ENCODE results near the gene CARMIL1.

CARMIL1 gene

GRCh38 chr6:25267662-25268061 lies 11.5 kb upstream of the CARMIL1 start:
- ATAC-seq (ENCODE audit: low read depth) (no peak), DNase-seq (ENCODE audit: low spot score) (no peak)
- Histone ChIP-seq H3K4me3 (ENCODE audit: severe bottlenecking) (no peak overlapping the region), H3K27me3 (ENCODE audit: insufficient read depth, poor library complexity, severe bottlenecking) (no peaks in the 10 kb centered on the region), H3K36me3 (ENCODE audit: low read depth) (no peaks in the 10 kb centered on the region), H3K9me3 (ENCODE audit: severe bottlenecking) (no peaks in the 10 kb centered on the region), H3K4me1 (ENCODE audit: insufficient read depth, poor library complexity, severe bottlenecking) (peaks cover 5% of the 10 kb centered on the region), H3K27ac (ENCODE audit: poor library complexity, severe bottlenecking) (no peak overlapping the region)
- TF ChIP-seq CTCF (IDR thresholded peaks at IDR 0.05; ENCODE audit: poor library complexity, severe bottlenecking): no peak

- H3K27ac ChIP-seq (ENCODE audit: poor library complexity, severe bottlenecking): no peak overlapping the region
- DNase-seq (ENCODE audit: low spot score): no peak
- no peaks in the 10 kb centered on the region for H3K36me3 ChIP-seq (ENCODE audit: low read depth)
- no peak for TF ChIP-seq CTCF (IDR thresholded peaks at IDR 0.05; ENCODE audit: poor library complexity, severe bottlenecking)
- H3K4me3 ChIP-seq (ENCODE audit: severe bottlenecking): no peak overlapping the region
- no peaks in the 10 kb centered on the region for H3K27me3 ChIP-seq (ENCODE audit: insufficient read depth, poor library complexity, severe bottlenecking)
- no peaks in the 10 kb centered on the region for H3K4me1 ChIP-seq (ENCODE audit: insufficient read depth, poor library complexity, severe bottlenecking)
- no peaks in the 10 kb centered on the region for H3K9me3 ChIP-seq (ENCODE audit: severe bottlenecking)
- no peak for ATAC-seq (ENCODE audit: low read depth)
Observed at GRCh38 chr6:25270559-25270958, 8.6 kb upstream of the CARMIL1 start.

- Histone ChIP-seq H3K9me3 (ENCODE audit: severe bottlenecking) (no peaks in the 10 kb centered on the region), H3K4me1 (ENCODE audit: insufficient read depth, poor library complexity, severe bottlenecking) (peaks cover 10% of the 10 kb centered on the region), H3K27me3 (ENCODE audit: insufficient read depth, poor library complexity, severe bottlenecking) (no peaks in the 10 kb centered on the region), H3K27ac (ENCODE audit: poor library complexity, severe bottlenecking) (no peak overlapping the region), H3K36me3 (ENCODE audit: low read depth) (no peaks in the 10 kb centered on the region), H3K4me3 (ENCODE audit: severe bottlenecking) (no peak overlapping the region)
- no peak for ATAC-seq (ENCODE audit: low read depth)
- no peak for DNase-seq (ENCODE audit: low spot score)
- TF ChIP-seq CTCF (IDR thresholded peaks at IDR 0.05; ENCODE audit: poor library complexity, severe bottlenecking): no peak
Observed at GRCh38 chr6:25275436-25275835, 3.7 kb upstream of the CARMIL1 start.

- no peaks in the 10 kb centered on the region for H3K9me3 ChIP-seq (ENCODE audit: severe bottlenecking)
- H3K4me1 ChIP-seq (ENCODE audit: insufficient read depth, poor library complexity, severe bottlenecking): peaks cover 10% of the 10 kb centered on the region
- H3K27me3 ChIP-seq (ENCODE audit: insufficient read depth, poor library complexity, severe bottlenecking): no peaks in the 10 kb centered on the region
- H3K27ac ChIP-seq (ENCODE audit: poor library complexity, severe bottlenecking): no peak overlapping the region
- TF ChIP-seq CTCF (IDR thresholded peaks at IDR 0.05; ENCODE audit: poor library complexity, severe bottlenecking): no peak
- no peak for DNase-seq (ENCODE audit: low spot score)
- ATAC-seq (ENCODE audit: low read depth): no peak
- H3K4me3 ChIP-seq (ENCODE audit: severe bottlenecking): no peak overlapping the region
- H3K36me3 ChIP-seq (ENCODE audit: low read depth): no peaks in the 10 kb centered on the region
Observed at GRCh38 chr6:25277386-25277785, 1.8 kb upstream of the CARMIL1 start.

- Histone ChIP-seq H3K36me3 (ENCODE audit: low read depth) (no peaks in the 10 kb centered on the region), H3K4me3 (ENCODE audit: severe bottlenecking) (no peak overlapping the region), H3K27me3 (ENCODE audit: insufficient read depth, poor library complexity, severe bottlenecking) (no peaks in the 10 kb centered on the region), H3K4me1 (ENCODE audit: insufficient read depth, poor library complexity, severe bottlenecking) (peaks cover 10% of the 10 kb centered on the region), H3K9me3 (ENCODE audit: severe bottlenecking) (no peaks in the 10 kb centered on the region), H3K27ac (ENCODE audit: poor library complexity, severe bottlenecking) (no peak overlapping the region)
- DNase-seq (ENCODE audit: low spot score): no peak
- no peak for ATAC-seq (ENCODE audit: low read depth)
- no peak for TF ChIP-seq CTCF (IDR thresholded peaks at IDR 0.05; ENCODE audit: poor library complexity, severe bottlenecking)
Observed at GRCh38 chr6:25277857-25278256, 1.3 kb upstream of the CARMIL1 start.
